ENCODE results near the gene PC.

GRCh38 chr11:66978229-66978628 is 20.0 kb upstream of the PC start:
- TF ChIP-seq CTCF (IDR thresholded peaks at IDR 0.05): no peak
- TF ChIP-seq EP300 (IDR thresholded peaks at IDR 0.05): no peak

All from ovary (tissue), 3 donors.